GM11168 (cell line): ENCODE results near the gene RTP3.

Source experiments
- in situ Hi-C: fragments of 300-500 bp; cut with MboI; formaldehyde crosslinking; loops from one replicate; pipeline ENCODE4 v1.12.0; 2022; ENCODE audit warnings: low sequenced_read_pairs; ENCODE audit not compliant: unreplicated experiment

The RTP3 gene

DNA sequence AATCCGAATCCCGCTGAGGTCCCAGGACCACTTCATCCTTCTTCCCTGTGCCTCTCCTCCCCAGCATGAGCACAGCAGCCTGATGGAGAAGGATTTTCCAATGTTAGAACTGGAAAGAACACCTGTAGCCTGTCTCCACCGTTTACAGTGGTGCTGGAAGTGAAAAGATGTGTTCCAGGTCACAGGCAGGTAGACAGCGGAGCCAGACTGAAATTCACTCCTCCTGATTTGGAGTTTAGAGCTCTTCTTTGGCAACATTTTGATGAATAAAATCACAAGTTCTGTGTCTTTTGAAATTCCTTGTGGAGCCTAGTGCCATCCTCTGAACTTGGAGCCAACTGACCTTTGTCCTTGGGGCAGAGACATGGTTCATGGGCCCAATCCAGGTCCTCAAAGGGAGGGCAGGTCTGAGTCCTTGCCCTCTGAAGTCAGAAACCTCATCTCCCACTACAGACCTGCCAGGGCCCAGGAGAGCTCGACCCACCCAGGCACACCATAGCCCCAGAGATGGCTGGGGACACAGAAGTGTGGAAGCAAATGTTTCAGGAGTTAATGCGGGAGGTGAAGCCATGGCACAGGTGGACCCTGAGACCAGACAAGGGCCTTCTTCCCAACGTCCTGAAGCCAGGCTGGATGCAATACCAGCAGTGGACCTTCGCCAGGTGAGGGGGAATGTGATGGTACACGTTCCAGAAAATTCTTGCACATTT is at the start of gene RTP3:
Gene RTP3, plus strand, starts transcription at position 421 of the 710 bp plus-strand sequence. Its CDS starts 87 bp downstream, at position 508.
- in situ Hi-C loops, result no loop called here

DNA sequence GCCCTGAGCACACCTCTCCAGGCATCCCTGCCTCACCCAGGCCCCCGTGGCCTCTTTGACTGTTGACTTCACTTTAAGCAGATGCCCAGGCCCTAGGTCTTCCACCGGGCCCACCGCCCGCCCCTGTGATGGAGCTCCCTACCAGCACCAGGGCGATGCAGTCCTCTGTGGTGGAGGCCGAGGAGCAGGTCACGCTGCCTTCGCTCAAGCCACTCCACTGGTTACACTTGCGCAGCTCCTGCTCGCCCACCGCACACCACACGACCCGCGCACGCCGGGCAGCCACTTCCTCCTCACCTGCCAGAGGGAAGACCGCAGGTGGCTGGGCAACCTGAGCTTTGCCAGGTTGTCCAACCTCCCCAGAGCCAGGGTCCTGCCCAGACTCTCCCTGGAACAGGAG is 49.1 kb upstream of the RTP3 start:
- in situ Hi-C loops, result loop anchor here (10.0 kb wide), 1 partner anchor 234 kb away; no protein-coding TSS in a partner anchor

DNA sequence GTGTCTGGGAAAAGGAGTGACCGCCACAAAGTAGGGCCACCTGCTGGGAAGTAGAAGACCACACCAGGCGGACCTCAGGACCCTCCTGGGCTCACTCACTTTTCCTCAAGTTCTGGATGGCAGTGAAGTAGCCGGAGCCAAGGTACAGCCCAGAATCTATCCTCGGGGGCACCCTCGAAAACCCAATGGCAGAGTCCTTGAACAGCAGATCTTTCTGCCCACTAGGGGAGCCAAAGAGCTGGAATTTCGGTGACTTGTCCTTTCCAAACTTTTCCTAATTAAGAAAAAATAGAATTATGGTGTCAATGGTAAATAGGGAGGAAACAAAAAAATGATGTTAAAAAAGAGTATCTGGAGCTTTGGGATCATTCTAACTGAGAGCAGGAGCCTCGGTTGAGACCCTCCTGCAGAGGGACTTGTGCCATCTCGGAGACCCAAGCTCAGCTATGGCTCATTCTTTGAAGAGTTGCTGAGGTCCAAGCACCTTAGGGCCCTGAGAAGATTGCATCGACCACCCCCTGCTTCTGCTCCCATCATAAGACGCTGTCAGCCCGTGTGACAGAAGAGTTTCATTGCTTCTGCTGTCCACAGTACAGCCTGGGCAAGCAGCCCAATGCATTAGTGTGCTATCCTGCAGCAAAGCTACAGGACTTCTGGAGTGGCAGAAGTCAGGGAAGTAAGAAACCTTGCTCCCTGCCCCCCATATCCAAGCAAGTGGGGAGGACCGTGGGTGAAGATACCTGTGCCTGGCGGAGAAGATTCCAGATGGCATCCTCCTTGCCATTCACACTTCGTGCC is 47.8 kb upstream of the RTP3 start:
- in situ Hi-C loops, result loop anchor here (10.0 kb wide), 1 partner anchor 235 kb away; no protein-coding TSS in a partner anchor

DNA sequence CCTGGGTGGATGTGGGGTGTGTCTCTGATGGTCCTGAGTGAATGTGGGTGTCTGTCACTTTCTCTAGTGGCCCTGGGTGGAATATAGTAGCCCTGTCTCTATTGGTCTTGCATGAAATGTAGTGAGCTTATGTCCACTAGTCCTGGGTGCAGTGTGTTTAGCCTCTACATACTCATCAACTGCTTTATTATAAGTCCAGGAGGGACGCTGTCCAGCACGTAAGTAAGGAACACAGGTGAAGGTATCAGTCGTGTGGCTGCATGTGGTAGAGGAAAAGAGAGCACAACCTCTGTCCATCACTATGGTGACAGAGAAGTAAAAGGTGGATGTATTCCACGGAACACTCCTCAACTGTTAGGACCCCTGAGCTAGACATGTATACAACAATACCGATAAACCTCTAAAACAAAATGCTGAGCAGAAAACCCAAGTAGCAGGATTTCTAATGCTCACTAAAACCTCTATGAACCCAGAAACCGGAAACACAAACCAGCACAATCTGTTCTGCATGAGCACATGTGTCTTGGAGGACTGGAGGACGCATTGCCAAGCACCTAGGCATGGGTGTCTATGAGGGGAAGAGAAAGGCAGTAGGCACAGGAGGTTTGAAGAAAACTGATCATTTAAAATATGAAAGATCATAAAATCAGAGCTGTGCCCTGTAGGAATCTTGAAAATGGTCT is 44.1 kb upstream of the RTP3 start:
- in situ Hi-C loops, result no loop called here

DNA sequence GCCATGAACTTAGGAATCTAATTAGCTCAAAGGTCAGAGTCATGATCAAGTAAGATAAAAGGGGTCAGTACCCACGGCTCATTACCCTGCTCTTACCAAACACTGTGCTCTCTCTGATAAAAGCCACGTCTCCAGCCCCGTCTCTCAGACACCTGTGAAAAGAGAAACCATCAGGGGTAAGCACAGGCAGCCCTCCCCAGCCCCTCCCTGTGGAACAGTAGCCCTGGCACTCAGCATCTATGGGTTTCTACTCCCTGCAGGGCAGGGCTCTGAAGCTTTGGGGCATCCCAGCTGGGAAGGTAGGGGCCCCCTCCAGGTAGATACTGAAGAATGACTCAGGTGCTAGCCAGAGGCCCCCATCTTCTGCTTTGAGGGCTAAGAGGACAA is 43.6 kb upstream of the RTP3 start:
- in situ Hi-C loops, result no loop called here

DNA sequence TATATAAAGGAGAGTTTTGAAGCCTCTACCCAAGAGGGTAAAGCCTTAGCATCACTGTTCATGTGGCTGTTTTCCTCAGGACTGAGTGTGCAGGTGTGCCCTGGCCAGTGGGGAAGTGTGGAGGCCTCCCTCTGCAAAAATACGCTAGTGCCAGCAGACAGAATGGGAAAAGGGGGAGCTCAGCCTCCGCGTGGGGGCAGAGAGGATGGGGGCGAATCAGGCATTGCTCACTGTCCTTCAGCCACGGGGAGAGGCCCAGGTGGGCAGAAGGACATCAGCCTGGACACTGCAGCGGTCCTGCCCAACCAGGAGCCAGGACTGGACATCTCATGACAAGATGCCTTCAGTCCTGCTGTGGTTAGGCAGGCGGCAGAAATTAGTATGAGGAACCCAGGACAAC is 43.2 kb upstream of the RTP3 start:
- in situ Hi-C loops, result no loop called here

DNA sequence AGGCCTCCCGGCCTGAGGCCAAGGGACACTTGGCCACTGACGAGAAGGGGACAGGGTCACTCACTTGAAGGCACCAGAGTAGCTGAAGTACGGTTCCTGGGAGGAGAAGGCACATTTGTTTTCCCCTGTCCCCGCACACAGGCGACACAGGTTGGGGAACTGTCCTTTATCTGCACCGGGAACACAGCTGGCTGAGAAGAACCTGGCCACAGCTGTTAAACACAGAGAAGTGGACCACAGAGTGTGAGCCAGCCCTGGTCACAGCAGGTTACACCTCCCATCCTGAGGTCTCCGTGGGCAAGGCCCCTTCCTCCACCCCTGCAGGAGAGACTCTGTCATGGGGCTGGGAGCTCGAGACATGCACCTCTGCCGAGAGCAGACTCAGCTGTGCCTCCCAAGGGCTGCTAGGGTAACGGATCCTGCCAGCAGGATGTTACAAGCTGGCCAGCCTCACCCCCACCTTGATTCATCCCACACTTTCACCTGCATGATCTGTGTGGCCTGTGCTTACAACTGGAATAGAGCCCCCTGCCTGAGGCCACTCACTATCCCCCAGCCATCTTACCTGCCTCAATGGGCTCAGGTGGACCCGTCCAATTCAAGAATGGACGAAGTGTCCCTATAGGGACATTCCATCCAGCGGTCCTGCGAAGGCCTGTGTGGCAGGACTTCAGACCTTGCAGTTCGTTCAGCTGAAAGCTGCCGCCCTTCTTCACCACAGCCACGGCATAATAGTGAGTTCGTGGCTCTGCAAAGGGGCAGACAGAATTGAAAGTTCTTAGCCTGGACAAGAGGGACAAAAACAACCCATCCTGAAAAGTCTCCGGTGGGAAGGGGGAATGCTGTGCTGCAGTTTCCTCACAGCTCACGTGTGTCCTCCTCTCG is 42.3 kb upstream of the RTP3 start:
- in situ Hi-C loops, result no loop called here

DNA sequence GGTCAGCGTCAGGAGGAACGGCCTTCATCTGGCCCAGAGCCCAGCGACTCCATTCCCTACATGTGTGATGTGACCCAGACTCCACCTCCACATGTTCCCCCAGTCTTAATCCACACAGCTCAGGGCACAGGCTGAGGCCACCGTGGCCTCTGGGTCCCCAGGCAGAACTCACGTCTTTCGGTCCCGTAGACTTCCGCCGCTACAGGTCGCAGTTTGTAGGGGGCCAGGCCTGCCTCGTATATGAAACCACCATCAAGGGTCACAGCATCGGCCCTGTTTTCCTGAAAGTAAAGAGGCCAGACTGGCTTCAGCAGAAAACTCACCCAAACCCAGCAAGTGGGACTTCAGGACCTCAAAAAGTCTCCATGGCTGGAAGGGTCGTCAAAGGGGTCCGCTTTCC is 41.7 kb upstream of the RTP3 start:
- in situ Hi-C loops, result no loop called here

DNA sequence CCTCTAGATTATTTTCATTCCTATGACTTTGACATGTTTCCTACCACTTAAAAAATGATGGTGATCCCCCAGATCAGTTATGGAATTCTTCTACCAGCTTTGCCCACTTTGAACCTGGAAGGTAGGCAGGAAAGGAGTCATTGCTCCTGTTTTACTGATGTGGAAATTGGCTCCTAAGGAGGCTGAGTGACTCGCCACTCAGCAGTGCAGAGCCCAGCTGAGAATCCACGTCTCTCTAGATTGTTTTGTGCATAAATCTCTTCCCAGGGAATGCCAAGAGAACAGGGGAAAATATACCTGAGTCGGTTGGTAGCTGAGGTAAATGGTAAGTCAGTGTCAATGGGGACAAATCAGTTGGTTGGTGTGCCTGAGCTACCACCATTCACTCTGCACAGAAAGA is 37.7 kb upstream of the RTP3 start:
- in situ Hi-C loops, result no loop called here

DNA sequence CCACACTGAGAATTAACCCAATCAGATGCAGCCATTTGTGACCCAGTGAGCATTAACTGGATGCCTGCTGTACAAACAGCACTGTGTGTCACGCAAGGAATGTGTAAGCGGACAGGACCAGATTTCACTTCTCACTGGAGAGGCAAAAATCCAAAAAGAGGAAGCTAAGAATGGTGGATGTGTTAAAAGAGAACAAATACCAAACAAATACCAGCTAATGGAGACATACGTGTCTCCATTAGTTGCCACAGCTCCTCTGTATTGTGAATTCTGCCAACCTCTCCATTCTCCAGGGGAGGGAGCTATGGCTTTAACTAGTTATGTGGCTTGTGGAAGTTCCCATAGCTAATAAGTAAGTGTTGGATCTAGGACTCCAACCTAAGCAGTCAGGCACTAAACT is 35.7 kb upstream of the RTP3 start:
- in situ Hi-C loops, result no loop called here

DNA sequence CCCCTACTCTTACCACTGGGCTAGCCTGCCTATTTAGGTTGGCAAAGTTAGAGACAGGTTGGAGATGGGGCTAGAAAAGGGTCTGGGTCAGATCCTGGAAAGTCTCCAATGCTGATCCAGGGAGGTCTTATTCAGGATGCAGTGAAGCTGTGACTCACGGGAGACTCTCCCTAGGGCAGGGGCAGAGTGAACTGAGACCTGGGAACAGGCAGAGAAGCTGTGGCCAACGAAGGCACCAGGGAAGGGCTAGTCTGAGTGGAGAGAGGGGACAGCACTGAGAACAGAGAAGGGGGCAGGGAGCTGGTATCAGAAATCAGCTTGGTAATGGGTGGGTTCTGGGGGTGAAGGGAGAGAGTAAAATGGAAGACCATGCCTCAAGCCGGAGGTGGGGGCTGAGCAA is 35.3 kb upstream of the RTP3 start:
- in situ Hi-C loops, result no loop called here

DNA sequence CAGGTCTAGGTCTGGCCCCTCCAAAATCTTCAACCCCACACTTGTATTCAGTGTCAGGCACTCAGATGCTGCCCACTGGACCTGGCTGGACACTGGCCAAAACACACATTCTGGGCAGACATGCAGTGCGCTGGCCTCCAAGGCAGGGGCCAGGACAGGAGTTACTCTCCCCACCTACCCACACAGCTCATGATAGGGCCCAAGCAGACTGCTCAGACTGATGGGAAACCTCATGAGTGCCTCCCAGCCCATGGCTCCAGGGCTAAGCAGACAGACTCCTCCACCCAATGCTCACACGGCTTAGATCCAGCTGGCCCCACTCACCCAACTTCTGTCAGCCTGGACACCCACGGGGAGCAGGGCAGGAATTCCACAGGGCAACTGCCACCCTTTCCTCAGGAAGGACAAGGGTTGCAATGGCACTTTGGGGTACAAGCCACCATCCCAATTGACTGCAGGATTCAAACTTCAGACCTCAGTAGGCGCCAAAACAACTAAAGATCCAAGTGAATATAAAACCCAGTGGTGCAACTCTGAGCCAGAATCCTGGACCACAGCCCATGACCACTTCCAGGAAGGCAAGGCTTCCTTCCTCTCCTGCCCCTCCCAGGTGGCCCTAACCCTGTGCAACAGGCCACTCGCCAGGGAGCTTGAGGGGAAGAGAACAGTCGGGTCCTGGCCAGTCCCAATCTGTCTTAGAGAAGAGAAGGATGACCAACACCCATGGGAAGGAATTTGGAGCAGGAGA is 34.5 kb upstream of the RTP3 start:
- in situ Hi-C loops, result no loop called here

DNA sequence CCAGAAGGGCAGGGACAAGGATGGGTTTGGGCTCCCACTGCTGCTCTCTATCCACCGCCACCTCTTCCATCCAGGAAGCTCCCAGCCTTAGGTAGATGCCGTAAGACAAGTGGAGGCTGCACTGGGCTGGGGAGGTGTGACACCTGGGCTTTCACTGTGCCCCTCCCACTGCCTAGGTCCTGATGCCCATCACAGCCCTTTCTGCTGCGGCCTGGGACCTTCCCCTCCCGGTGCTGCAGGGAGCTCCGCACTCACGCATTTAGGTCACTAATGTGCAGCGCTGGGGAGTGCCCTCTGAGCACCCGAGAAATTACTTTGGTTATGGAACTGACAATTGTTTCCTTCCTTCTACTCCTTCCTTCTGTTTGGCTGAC is 33.9 kb upstream of the RTP3 start:
- in situ Hi-C loops, result no loop called here

DNA sequence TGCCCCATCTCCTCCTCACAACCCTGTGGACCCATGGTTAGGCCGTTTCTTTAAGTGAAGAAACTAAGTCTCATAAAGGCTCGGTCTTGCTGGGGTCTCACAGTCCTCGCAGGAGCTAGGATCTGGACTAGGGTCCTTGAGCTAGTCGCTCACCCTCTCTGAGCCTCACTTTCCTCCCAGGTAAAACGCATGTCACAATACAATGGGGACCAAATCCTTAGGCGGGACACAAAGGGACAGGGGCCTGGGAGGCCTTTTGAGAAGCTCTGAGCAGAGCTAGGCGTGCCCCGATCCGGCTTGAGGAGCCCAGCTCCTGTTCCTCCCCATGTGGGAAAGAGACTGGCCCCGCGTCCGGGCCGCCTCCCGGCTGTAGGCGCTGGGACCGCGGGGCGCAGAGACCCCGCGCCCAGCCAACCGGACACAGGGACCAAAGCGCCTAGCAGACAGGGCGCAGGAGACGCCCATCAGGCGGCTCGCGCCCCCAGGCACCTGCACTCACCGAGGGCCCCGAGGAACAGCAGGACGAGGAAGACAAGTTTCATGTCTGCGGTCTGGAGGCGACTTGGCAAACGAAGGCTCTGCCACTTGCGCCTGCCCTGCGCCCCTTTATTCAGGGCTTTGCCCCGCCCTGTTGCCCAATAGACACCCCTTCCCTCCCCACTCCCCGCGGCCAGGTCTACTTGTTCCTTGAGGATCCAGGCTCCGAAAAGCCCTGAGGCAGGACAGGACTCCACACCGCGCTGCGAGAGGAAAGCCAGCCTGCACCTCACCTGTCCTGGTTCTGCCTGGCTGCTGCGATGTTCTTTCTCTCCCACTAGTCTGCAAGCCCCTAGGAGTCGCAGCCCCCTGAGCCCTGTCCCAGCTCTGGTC is 33.2 kb upstream of the RTP3 start, which contains the start of gene LTF:
Gene LTF, minus strand, starts transcription at position 580 of the 870 bp plus-strand sequence. Its CDS starts 38 bp downstream, at position 542.
- in situ Hi-C loops, result no loop called here

DNA sequence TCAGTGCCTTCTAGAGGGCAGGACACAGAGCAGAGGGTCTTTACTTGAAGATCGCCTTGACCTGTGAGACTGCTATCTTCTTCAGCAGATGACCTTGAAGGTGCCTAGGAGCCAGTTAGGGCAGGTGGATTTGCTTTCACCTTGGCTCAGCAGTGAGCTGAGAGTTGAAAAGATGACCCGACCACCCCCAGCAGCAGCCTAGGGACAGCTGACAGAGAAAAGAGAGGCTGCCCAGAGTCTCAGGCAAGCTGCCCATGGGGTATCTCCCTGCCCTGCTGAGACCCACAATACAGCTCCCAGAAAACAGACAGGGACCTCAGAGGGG is 32.6 kb upstream of the RTP3 start:
- in situ Hi-C loops, result no loop called here

DNA sequence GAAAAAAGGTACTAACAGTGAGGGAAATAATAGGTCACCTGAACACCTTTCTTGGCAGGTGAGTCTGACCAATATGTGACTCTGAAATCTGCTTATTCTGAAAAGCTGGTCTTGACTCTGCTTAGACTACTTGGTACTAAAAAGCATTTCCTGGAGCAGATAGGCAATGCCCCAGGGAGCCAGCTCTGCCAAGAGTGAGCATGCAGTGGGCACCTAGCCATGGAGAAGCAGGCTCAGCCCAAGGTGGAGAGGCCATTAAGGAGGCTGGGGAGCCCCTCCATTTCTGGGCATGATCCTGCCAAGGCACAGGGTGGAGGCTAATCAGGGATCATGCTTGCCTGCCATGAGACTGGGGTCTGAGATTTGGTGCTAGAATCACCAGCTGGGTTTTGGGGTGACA is 31.5 kb upstream of the RTP3 start:
- in situ Hi-C loops, result no loop called here

DNA sequence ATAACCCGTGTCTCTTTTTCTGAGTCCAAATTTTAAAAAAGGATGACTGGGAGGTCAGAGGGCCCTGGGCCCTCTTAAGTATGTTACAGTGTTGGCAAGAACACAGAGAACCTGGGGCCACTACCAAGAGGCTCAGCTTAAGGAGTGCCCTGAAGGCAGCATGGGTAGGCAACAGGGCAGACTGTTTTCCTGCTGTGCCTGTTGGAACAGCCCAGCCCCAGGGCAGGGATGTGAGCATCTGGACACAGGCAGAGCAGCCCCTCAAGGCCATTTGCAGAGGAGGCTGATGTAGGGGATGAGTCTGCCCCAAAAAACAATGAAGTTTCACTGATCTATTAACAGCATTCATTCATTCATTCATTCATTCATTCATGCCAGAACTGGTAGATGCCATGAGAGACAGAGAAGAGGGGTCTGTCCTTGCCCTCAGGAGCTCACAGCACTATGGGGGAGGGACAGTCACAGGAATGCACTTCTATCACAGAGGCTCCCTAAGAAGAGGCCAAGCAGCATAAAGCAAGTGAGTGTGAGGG is 30.8 kb upstream of the RTP3 start:
- in situ Hi-C loops, result no loop called here

DNA sequence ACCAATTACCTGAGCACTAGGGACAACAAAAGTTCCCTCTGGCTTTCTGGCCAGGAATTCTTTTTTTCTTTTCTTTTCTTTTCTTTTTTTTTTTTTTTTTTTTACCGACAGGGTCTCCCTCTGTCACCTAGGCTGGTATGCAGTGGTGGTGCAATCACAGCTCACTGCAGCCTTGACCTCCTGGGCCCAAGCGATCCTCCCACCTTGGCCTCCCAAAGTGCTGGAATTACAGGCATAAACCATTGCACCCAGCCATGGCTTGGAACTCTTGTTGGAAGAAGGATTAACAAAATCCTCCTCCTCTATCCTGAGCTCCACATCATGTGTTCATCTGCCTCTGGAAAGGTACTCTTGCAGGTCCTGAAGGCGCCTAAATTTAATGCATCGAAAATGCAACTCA is 30.2 kb upstream of the RTP3 start:
- in situ Hi-C loops, result no loop called here
